Thoracic aorta (tissue), 2 donors: Measurements from ENCODE around the gene TTC1. TPM values are rescaled to one million over a fixed set of nuclear protein-coding genes. Genes with fewer than 3 reads are reported as not detected.

ENCODE experiments used
- ATAC-seq: fragments of 150-250 bp; one replicate; pipeline ENCODE4 v1.8.0; 2017; ENCODE audit warnings: low read depth; ENCODE audit not compliant: insufficient number of reproducible peaks, low FRiP score
- DNase-seq: peaks from one replicate; pipeline ENCODE4 v3.0.0-alpha.2; 2020; ENCODE audit warnings: low spot score
- H3K27ac ChIP-seq, 2 donors: fragments of 200-600 bp; sonication (generic); 1 replicate in 1 of 2; 2 replicates in 1 of 2; pipeline ENCODE4 v1.5.1; 2016; ENCODE audit warnings: mild to moderate bottlenecking in 2 of 2, moderate library complexity in 2 of 2
- H3K27me3 ChIP-seq: fragments of 200-600 bp; sonication (generic); replicated peaks from 2 replicates; pipeline ENCODE4 v1.6.0; 2016; ENCODE audit warnings: mild to moderate bottlenecking; ENCODE audit not compliant: insufficient read depth
- H3K36me3 ChIP-seq: fragments of 200-600 bp; sonication (generic); one replicate; pipeline ENCODE4 v1.5.1; 2016
- H3K4me1 ChIP-seq, 2 donors: fragments of 200-600 bp; sonication (generic); 1 replicate in 1 of 2; 2 replicates in 1 of 2; pipeline versions ENCODE4 v1.5.1 to v1.6.0; 2016; ENCODE audit warnings: low read depth in 2 of 2, mild to moderate bottlenecking in 1 of 2; ENCODE audit not compliant: control insufficient read depth in 1 of 2
- H3K4me3 ChIP-seq: fragments of 200-600 bp; sonication (generic); 2 replicates; pipeline ENCODE4 v1.5.1; 2016; ENCODE audit warnings: mild to moderate bottlenecking
- H3K9me3 ChIP-seq: fragments of 200-600 bp; sonication (generic); 2 replicates; pipeline ENCODE4 v1.5.1; 2016
- CTCF ChIP-seq: fragments of 200-600 bp; sonication (generic); IDR thresholded peaks from one replicate; pipeline ENCODE4 v1.5.1; 2019; ENCODE audit warnings: antibody characterized with exemption
- total RNA-seq, 2 donors: library from RNA; depleted of rRNA; stranded (reverse); fragments of >200 nt; gene quantifications; one replicate each; pipeline versions ENCODE4 v1.1.0 to v1.2.3, GENCODE V29; 2016

The TTC1 gene
- total RNA-seq, 2 donors from 2014 or later, result 20.7 to 21.8 TPM

GRCh38 chr5:159971931-159972461 lies 36.9 kb upstream of the TTC1 start:
- peak overlapping the region; percentile 65 for H3K4me3 ChIP-seq
- no peaks in the 10 kb centered on the region for H3K9me3 ChIP-seq
- DNase-seq, result no peak
- H3K27me3 ChIP-seq, result no peaks in the 10 kb centered on the region
- peak overlapping the region in 1 of 2 donors; percentile 51 for H3K27ac ChIP-seq
- ATAC-seq, result no peak
- no peak for TF ChIP-seq CTCF
- H3K36me3 ChIP-seq, result no peaks in the 10 kb centered on the region
- peaks cover 14 to 32% of the 10 kb centered on the region in 2 donors for H3K4me1 ChIP-seq

- Histone ChIP-seq H3K27ac (peak overlapping the region in 1 of 2 donors; percentile 86), H3K9me3 (no peaks in the 10 kb centered on the region), H3K4me1 (peaks cover 14 to 32% of the 10 kb centered on the region in 2 donors), H3K27me3 (no peaks in the 10 kb centered on the region), H3K36me3 (no peaks in the 10 kb centered on the region), H3K4me3 (peak overlapping the region; percentile 65)
- TF ChIP-seq CTCF, result no peak
- DNase-seq (no peak), ATAC-seq (no peak)
These were observed 36.2 kb upstream of the TTC1 start for GRCh38 chr5:159972538-159973362.

DNA sequence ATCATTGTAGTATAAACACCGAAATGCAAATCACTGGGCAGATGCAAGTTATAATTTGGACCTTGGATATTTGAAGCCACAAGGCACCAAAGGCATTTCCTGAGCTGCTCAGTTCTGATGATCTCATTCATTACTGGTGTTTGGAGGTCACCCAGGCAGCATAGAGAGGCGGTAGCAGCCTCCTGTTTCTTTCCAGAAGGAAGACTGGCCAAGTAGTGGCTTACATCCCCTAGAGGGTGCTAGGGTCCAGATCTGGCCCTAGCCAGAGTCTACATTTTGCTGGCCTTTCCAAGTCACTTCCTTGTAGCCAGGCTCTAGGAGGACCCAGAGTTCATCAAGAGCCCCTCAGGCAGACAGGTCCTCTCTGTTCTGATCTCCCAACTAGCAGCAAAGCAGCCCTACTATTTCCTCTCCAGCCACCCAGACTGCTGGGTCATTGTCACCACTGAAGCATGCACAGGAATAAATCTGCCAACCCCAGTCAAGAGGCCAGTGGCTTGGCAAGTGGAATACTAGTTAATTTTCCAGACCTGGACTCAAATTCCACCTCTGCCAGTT lies 33.4 kb upstream of the TTC1 start:
- Histone ChIP-seq H3K27me3 (no peaks in the 10 kb centered on the region), H3K27ac (peak overlapping the region; percentile 54 to 86), H3K4me3 (peak overlapping the region; percentile 41), H3K9me3 (no peaks in the 10 kb centered on the region), H3K4me1 (peaks cover 14 to 32% of the 10 kb centered on the region in 2 donors), H3K36me3 (no peaks in the 10 kb centered on the region)
- TF ChIP-seq CTCF, result no peak
- peak; percentile 90 for ATAC-seq
- DNase-seq, result no peak

GRCh38 chr5:159976921-159977320 lies 32.0 kb upstream of the TTC1 start:
- no peak for ATAC-seq
- Histone ChIP-seq H3K27me3 (no peaks in the 10 kb centered on the region), H3K36me3 (no peaks in the 10 kb centered on the region), H3K4me3 (no peak overlapping the region), H3K27ac (peak overlapping the region in 1 of 2 donors; percentile 9), H3K4me1 (peaks cover 14 to 26% of the 10 kb centered on the region in 2 donors), H3K9me3 (no peaks in the 10 kb centered on the region)
- no peak for TF ChIP-seq CTCF
- DNase-seq, result no peak

GRCh38 chr5:159978358-159978757 lies 30.6 kb upstream of the TTC1 start:
- Histone ChIP-seq H3K4me3 (no peak overlapping the region), H3K4me1 (peaks cover 14 to 26% of the 10 kb centered on the region in 2 donors), H3K27me3 (no peaks in the 10 kb centered on the region), H3K36me3 (no peaks in the 10 kb centered on the region), H3K27ac (no peak overlapping the region), H3K9me3 (no peaks in the 10 kb centered on the region)
- ATAC-seq (no peak), DNase-seq (no peak)
- TF ChIP-seq CTCF, result no peak
